EL (cell line): ENCODE measurements around the gene P3R3URF.
"Not testable (repeated sequence)": the region's sequence is repeated elsewhere in the genome, so short reads cannot be mapped to it uniquely, and the experiment has no call there.

ENCODE experiments used
- DNase-seq: peaks from one replicate; pipeline ENCODE4 v3.0.0-alpha.2; 2016

P3R3URF gene

GRCh38 chr1:46176211-46176865 is at the start of gene P3R3URF:
Gene P3R3URF, minus strand, starts transcription at chr1:46176488. Its CDS starts 17 bp downstream, at chr1:46176471.
- no peak for DNase-seq

GRCh38 chr1:46224966-46225365 is 48.7 kb upstream of the P3R3URF start:
- DNase-seq = no peak

GRCh38 chr1:46223472-46223943 is 47.2 kb upstream of the P3R3URF start:
- DNase-seq = peak; percentile 92

GRCh38 chr1:46223055-46223454 is 46.8 kb upstream of the P3R3URF start:
- DNase-seq = not testable (repeated sequence)

- no peak for DNase-seq
Observed at GRCh38 chr1:46221749-46222148, 45.5 kb upstream of the P3R3URF start.

GRCh38 chr1:46220808-46221207 is 44.5 kb upstream of the P3R3URF start:
- DNase-seq = no peak

GRCh38 chr1:46219551-46220520 is 43.5 kb upstream of the P3R3URF start:
- DNase-seq = peak; percentile 25

- DNase-seq = no peak
Observed at GRCh38 chr1:46218443-46218842, 42.2 kb upstream of the P3R3URF start.

- DNase-seq = no peak
Observed at GRCh38 chr1:46215504-46215903, 39.2 kb upstream of the P3R3URF start.

- no peak for DNase-seq
Observed at GRCh38 chr1:46211051-46211450, 34.8 kb upstream of the P3R3URF start.

GRCh38 chr1:46210561-46210960 is 34.3 kb upstream of the P3R3URF start:
- DNase-seq = no peak

- DNase-seq = no peak
Observed at GRCh38 chr1:46206399-46206798, 30.1 kb upstream of the P3R3URF start.

- no peak for DNase-seq
Observed at GRCh38 chr1:46205791-46206190, 29.5 kb upstream of the P3R3URF start.

- DNase-seq = no peak
Observed at GRCh38 chr1:46205141-46205540, 28.9 kb upstream of the P3R3URF start.

GRCh38 chr1:46204406-46204742 is 28.1 kb upstream of the P3R3URF start:
- no peak for DNase-seq

- no peak for DNase-seq
Observed at GRCh38 chr1:46203738-46204405, 27.6 kb upstream of the P3R3URF start.

- DNase-seq = no peak
Observed at GRCh38 chr1:46199233-46199749, 23.0 kb upstream of the P3R3URF start.

GRCh38 chr1:46197964-46198811 is 21.9 kb upstream of the P3R3URF start, which contains the start of gene POMGNT1:
Gene POMGNT1, minus strand, starts transcription at chr1:46198434. Its CDS starts 613 bp downstream, at chr1:46197821.
- peak; percentile 74 for DNase-seq

- DNase-seq = peak; percentile 26
Observed at GRCh38 chr1:46197560-46197963, 21.3 kb upstream of the P3R3URF start.

GRCh38 chr1:46196609-46197008 is 20.3 kb upstream of the P3R3URF start:
- no peak for DNase-seq

- no peak for DNase-seq
Observed at GRCh38 chr1:46194641-46195193, 18.4 kb upstream of the P3R3URF start.
